B cell (primary cell): ENCODE results near the gene ZNF558. TPM values are rescaled to one million over a fixed set of nuclear protein-coding genes. Genes with fewer than 3 reads are reported as not detected.

Experiments used
- ATAC-seq: fragments of 200-7000 bp; cut with Tn5 transposase; one replicate; pipeline ENCODE4 v1.10.0; 2021; ENCODE audit warnings: low read depth, mild to moderate bottlenecking, moderate number of reproducible peaks, moderate library complexity
- CTCF ChIA-PET: fragments of 350-600 bp; sonication (Branson Sonifier 250); formaldehyde crosslinking; loops from one replicate; lab custom pipeline; 2021; ENCODE audit warnings: antibody characterized with exemption, inconsistent platforms; lab: Charles Lee
- POLR2A ChIA-PET: fragments of 350-600 bp; sonication (Branson Sonifier 250); formaldehyde crosslinking; loops from one replicate; lab custom pipeline; 2021; ENCODE audit warnings: antibody characterized with exemption; lab: Charles Lee
- DNase-seq: peaks from one replicate; pipeline ENCODE4 v3.0.0; 2013
- H2AFZ ChIP-seq: 2 replicates; pipeline ENCODE4 v1.6.1; 2012; ENCODE audit warnings: mild to moderate bottlenecking, low read depth, low read length; ENCODE audit not compliant: insufficient read depth, poor library complexity, severe bottlenecking
- H3K27ac ChIP-seq, 2 donors: 1 replicate in 1 of 2; 2 replicates in 1 of 2; pipeline ENCODE4 v1.5.1; 2012 to 2013; ENCODE audit warnings: low read length in 2 of 2, mild to moderate bottlenecking in 2 of 2, moderate library complexity in 1 of 2
- H3K27me3 ChIP-seq, 4 experiments: fragments of 200-600 bp in 1 of 4; sonication (generic) in 1 of 4; replicated peaks in 1 of 4; 1 replicate in 2 of 4; 2 replicates in 2 of 4; pipeline versions ENCODE4 v1.6.1 to v1.7.0; 2013 to 2016; ENCODE audit warnings: low read length in 3 of 4, mild to moderate bottlenecking in 2 of 4, mixed read lengths in 1 of 4, moderate library complexity in 1 of 4; ENCODE audit not compliant: insufficient read depth in 4 of 4, control insufficient read depth in 3 of 4; ENCODE audit errors: control extremely low read depth in 1 of 4
- H3K36me3 ChIP-seq, 2 experiments: replicated peaks in 1 of 2; 1 replicate in 1 of 2; 2 replicates in 1 of 2; pipeline versions ENCODE4 v1.6.1 to v1.7.1; 2013; ENCODE audit warnings: low read length in 1 of 2; ENCODE audit not compliant: insufficient read depth in 2 of 2, control insufficient read depth in 1 of 2; ENCODE audit errors: control extremely low read depth in 1 of 2, extremely low read depth in 1 of 2
- H3K4me1 ChIP-seq, 2 donors: fragments of 200-600 bp in 1 of 2; sonication (generic) in 1 of 2; 1 replicate in 1 of 2; 2 replicates in 1 of 2; pipeline versions ENCODE4 v1.5.1 to v1.6.1; 2013 to 2017; ENCODE audit warnings: low read length in 2 of 2; ENCODE audit not compliant: control insufficient read depth in 2 of 2, insufficient read depth in 2 of 2
- H3K4me2 ChIP-seq: replicated peaks from 2 replicates; pipeline ENCODE3; 2012; ENCODE audit warnings: mild to moderate bottlenecking, low read depth, low read length; ENCODE audit not compliant: poor library complexity, severe bottlenecking
- H3K4me3 ChIP-seq, 5 experiments: fragments of 200-600 bp in 1 of 5; sonication (generic) in 1 of 5; 1 replicate in 3 of 5; 2 replicates in 2 of 5; pipeline versions ENCODE4 v1.5.1 to v1.7.0; 2011 to 2016; ENCODE audit warnings: low read length in 4 of 5, mild to moderate bottlenecking in 4 of 5, low read depth in 2 of 5, control low read depth in 1 of 5, moderate library complexity in 1 of 5; ENCODE audit not compliant: insufficient read depth in 1 of 5; ENCODE audit errors: control extremely low read depth in 1 of 5, extremely low read depth in 1 of 5
- H3K79me2 ChIP-seq: fragments of 200-600 bp; sonication (generic); one replicate; pipeline ENCODE4 v1.6.0; 2016; ENCODE audit warnings: low read length; ENCODE audit not compliant: control insufficient read depth, insufficient read depth
- H3K9ac ChIP-seq: fragments of 200-600 bp; sonication (generic); 2 replicates; pipeline ENCODE4 v1.6.1; 2017; ENCODE audit warnings: mild to moderate bottlenecking, low read length, moderate library complexity
- H3K9me3 ChIP-seq, 3 donors: one replicate each; pipeline versions ENCODE4 v1.6.1 to v1.7.1; 2013; ENCODE audit warnings: low read length in 2 of 3; ENCODE audit not compliant: control insufficient read depth in 2 of 3, insufficient read depth in 1 of 3; ENCODE audit errors: control extremely low read depth in 1 of 3
- H4K20me1 ChIP-seq: 2 replicates; pipeline ENCODE4 v1.6.0; 2012; ENCODE audit warnings: mild to moderate bottlenecking, low read length; ENCODE audit not compliant: insufficient read depth, control insufficient read depth, poor library complexity, severe bottlenecking
- H3K27ac Mint-ChIP-seq: one replicate; pipeline ENCODE4 v1.8.0; 2021; ENCODE audit warnings: mixed read lengths
- H3K27me3 Mint-ChIP-seq: one replicate; pipeline ENCODE4 v1.8.0; 2021; ENCODE audit warnings: mixed read lengths
- H3K4me1 Mint-ChIP-seq: one replicate; pipeline ENCODE4 v1.8.0; 2021; ENCODE audit warnings: mixed read lengths
- H3K4me3 Mint-ChIP-seq: one replicate; pipeline ENCODE4 v1.8.0; 2021; ENCODE audit warnings: mixed read lengths
- H3K9me3 Mint-ChIP-seq: one replicate; pipeline ENCODE4 v1.8.0; 2022; ENCODE audit warnings: mixed read lengths; ENCODE audit not compliant: insufficient read depth
- EZH2 ChIP-seq: IDR thresholded peaks from 2 replicates; pipeline ENCODE4 v1.6.1; 2012; ENCODE audit warnings: borderline replicate concordance, low read depth, mild to moderate bottlenecking, moderate library complexity, low read length; ENCODE audit not compliant: insufficient read depth, poor library complexity, severe bottlenecking
- WGBS: methylation state at CpG from one replicate; pipeline ENCODE4 v1.1.5; 2013; ENCODE audit warnings: missing lambda C conversion rate; ENCODE audit not compliant: insufficient coverage; 5-methylcytosine and 5-hydroxymethylcytosine counted together
- intact Hi-C: fragments of 100-400 bp; cut with micrococcal nuclease; formaldehyde crosslinking; loops from one replicate; pipeline ENCODE4 v1.10.0; 2022
- polyA plus RNA-seq: library from polyadenylated mRNA; depleted of rRNA; stranded (reverse); fragments of >200 nt; gene quantifications from 2 replicates; pipeline ENCODE4 v1.2.3, GENCODE V29; 2012
- total RNA-seq, 2 donors: library from RNA; stranded (reverse); fragments of 120-200 nt in 1 of 2; gene quantifications; 1 replicate in 1 of 2; 2 replicates in 1 of 2; pipeline versions ENCODE4 v1.2.3 to v1.2.4, GENCODE V29; 2013 to 2022
- TF ChIP-seq, protein P1 (sequence below): fragments of 200-600 bp; IDR thresholded peaks from one replicate; pipeline ENCODE4 v1.8.0; 2022; ENCODE audit warnings: antibody characterized with exemption, mild to moderate bottlenecking

The ZNF558 gene
- total and polyA plus RNA-seq, 2 donors (not counting 1 experiment from before 2014, with no cell fraction given) = 28.8 to 29.8 TPM

DNA sequence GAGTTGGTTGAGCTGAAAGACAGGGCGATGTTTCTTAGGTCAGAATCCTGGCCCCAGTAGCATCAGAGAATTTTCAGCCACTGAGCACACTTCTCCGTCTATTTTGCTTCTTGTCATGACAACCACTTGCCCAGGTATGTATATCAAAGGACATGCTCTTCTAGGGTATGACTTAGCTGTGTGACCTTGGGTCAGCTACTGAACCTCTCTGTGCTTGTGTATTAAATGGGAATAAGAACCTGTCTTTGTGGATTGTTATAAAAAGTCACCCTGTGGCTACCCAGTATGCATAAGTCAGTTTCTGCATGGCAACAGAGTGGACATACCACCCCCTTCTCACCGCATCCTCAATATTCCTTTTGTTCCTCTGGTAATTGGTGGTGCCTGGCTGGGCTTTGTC, 26.2 kb upstream of the ZNF558 start:
- DNase-seq = no peak
- no peak for ATAC-seq
- no peak overlapping the region for H3K4me3 ChIP-seq
- H3K27me3 ChIP-seq = peaks cover 0 to 12% (median 1%) of the 10 kb centered on the region in 4 experiments
- no peak overlapping the region for H2AFZ ChIP-seq
- 100% methylated on average over 1 of the region's 3 CpGs for WGBS
- no peak overlapping the region for H3K9ac ChIP-seq
- no peaks in the 10 kb centered on the region for H3K79me2 ChIP-seq
- no peaks in the 10 kb centered on the region for H3K4me1 ChIP-seq
- H4K20me1 ChIP-seq = no peaks in the 10 kb centered on the region
- no peak overlapping the region for H3K27ac ChIP-seq
- Mint-ChIP-seq H3K4me3 (no peak overlapping the region), H3K9me3 (no peaks in the 10 kb centered on the region), H3K27ac (no peak overlapping the region), H3K27me3 (peaks cover 16% of the 10 kb centered on the region), H3K4me1 (no peaks in the 10 kb centered on the region)
- H3K36me3 ChIP-seq = no peaks in the 10 kb centered on the region
- peaks cover 0 to 9% (median 0%) of the 10 kb centered on the region in 3 donors for H3K9me3 ChIP-seq
- POLR2A ChIA-PET = no interaction called here
- CTCF ChIA-PET = no interaction called here
- intact Hi-C loops = no loop called here
- TF ChIP-seq, protein P1, sequence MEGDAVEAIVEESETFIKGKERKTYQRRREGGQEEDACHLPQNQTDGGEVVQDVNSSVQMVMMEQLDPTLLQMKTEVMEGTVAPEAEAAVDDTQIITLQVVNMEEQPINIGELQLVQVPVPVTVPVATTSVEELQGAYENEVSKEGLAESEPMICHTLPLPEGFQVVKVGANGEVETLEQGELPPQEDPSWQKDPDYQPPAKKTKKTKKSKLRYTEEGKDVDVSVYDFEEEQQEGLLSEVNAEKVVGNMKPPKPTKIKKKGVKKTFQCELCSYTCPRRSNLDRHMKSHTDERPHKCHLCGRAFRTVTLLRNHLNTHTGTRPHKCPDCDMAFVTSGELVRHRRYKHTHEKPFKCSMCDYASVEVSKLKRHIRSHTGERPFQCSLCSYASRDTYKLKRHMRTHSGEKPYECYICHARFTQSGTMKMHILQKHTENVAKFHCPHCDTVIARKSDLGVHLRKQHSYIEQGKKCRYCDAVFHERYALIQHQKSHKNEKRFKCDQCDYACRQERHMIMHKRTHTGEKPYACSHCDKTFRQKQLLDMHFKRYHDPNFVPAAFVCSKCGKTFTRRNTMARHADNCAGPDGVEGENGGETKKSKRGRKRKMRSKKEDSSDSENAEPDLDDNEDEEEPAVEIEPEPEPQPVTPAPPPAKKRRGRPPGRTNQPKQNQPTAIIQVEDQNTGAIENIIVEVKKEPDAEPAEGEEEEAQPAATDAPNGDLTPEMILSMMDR = no peak
- no peak for TF ChIP-seq EZH2
- no peak overlapping the region for H3K4me2 ChIP-seq

DNA sequence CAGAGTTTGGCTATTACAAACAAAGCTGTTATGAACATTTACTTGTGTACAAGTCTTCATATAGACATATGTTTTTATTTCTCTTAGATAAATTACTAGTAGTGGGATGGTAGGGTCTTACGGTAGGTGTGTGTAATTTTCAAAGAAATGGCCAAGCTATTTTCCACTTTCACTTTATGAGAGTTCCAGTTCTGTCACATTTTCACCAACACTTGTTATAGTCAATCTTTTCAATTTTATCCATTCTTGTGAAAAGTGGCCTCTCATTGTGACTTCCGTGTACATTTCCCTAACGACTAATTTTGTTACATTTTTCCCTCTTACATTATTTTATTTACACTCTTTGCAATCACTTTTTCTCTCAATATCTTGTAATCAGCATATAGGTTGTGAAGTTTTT, 18.4 kb upstream of the ZNF558 start:
- Histone ChIP-seq H3K27me3 (peaks cover 0 to under 1% (median 0%) of the 10 kb centered on the region in 4 experiments), H3K27ac (no peak overlapping the region), H3K4me2 (no peak overlapping the region), H3K4me1 (no peaks in the 10 kb centered on the region), H3K4me3 (no peak overlapping the region), H3K36me3 (no peaks in the 10 kb centered on the region), H3K79me2 (no peaks in the 10 kb centered on the region), H2AFZ (no peak overlapping the region), H3K9ac (no peak overlapping the region), H3K9me3 (peaks cover 0 to 34% (median 1%) of the 10 kb centered on the region in 3 donors), H4K20me1 (no peaks in the 10 kb centered on the region)
- Mint-ChIP-seq H3K4me3 (no peak overlapping the region), H3K27ac (no peak overlapping the region), H3K4me1 (no peaks in the 10 kb centered on the region), H3K9me3 (peaks cover 11% of the 10 kb centered on the region), H3K27me3 (peaks cover 18% of the 10 kb centered on the region)
- intact Hi-C loops = no loop called here
- no peak for DNase-seq
- CTCF ChIA-PET = no interaction called here
- no peak for ATAC-seq
- POLR2A ChIA-PET = no interaction called here
- TF ChIP-seq, protein P1 = no peak
- TF ChIP-seq EZH2 = no peak
- WGBS = no CpG with 5 or more reads among the region's 3 CpGs
